ENCODE measurements around the gene ANKFY1.

ANKFY1 gene

GRCh38 chr17:4234401-4234800, 29.4 kb downstream of the ANKFY1 start:
- DNase-seq (ENCODE audit: low read depth) = no peak
- TF ChIP-seq CTCF (IDR thresholded peaks at IDR 0.05; ENCODE audit: control insufficient read depth, extremely low read depth, insufficient read depth) = no peak
- no peak overlapping the region for H3K4me3 ChIP-seq (ENCODE audit: low read depth, low read length)

GRCh38 chr17:4233668-4234258, 30.0 kb downstream of the ANKFY1 start:
- no peak overlapping the region for H3K4me3 ChIP-seq (ENCODE audit: low read depth, low read length)
- no peak for TF ChIP-seq CTCF (IDR thresholded peaks at IDR 0.05; ENCODE audit: control insufficient read depth, extremely low read depth, insufficient read depth)
- no peak for DNase-seq (ENCODE audit: low read depth)

GRCh38 chr17:4232168-4232813, 31.5 kb downstream of the ANKFY1 start:
- no peak for DNase-seq (ENCODE audit: low read depth)
- no peak for TF ChIP-seq CTCF (IDR thresholded peaks at IDR 0.05; ENCODE audit: control insufficient read depth, extremely low read depth, insufficient read depth)
- no peak overlapping the region for H3K4me3 ChIP-seq (ENCODE audit: low read depth, low read length)

GRCh38 chr17:4229627-4230541, 33.9 kb downstream of the ANKFY1 start:
- TF ChIP-seq CTCF (IDR thresholded peaks at IDR 0.05; ENCODE audit: control insufficient read depth, extremely low read depth, insufficient read depth) = no peak
- 0 out of 2 replicates have a peak overlapping the region, but pooled peaks have one; percentile 17 for H3K4me3 ChIP-seq (ENCODE audit: low read depth, low read length)
- peak; percentile 73 for DNase-seq (ENCODE audit: low read depth)

DNA sequence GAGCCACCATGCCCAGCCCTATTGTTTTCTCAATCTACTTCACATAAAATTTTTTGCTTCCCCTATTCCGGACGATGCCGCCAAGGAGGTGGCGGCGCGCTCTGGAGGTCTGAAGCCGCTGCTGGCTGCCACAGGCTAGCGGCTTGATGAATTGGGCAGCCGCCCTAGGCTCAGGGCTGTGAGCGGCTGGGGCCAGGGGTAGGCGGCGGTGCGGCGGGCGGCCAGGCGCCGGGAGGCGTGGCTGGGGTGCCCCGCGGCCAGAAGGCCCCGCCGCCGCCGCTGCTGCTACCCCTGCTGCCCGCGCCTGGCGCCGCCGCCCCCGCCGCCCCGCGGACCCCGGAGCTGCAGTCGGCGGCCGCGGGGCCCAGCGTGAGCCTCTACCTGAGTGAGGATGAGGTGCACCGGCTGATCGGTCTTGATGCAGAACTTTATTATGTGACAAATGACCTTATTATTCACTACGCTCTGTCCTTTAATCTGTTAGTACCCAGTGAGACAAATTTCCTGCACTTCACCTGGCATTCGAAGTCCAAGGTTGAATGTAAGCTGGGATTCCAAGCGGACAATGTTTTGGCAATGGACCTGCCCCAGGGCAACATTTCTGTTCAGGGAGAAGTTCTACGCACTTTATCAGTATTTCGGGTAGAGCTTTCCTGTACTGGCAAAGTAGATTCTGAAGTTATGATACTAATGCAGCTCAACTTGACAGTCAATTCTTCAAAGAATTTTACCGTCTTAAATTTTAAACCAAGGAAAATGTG, 41.7 kb downstream of the ANKFY1 start:
- no peak overlapping the region for H3K4me3 ChIP-seq (ENCODE audit: low read depth, low read length)
- no peak for TF ChIP-seq CTCF (IDR thresholded peaks at IDR 0.05; ENCODE audit: control insufficient read depth, extremely low read depth, insufficient read depth)
- no peak for DNase-seq (ENCODE audit: low read depth)

DNA sequence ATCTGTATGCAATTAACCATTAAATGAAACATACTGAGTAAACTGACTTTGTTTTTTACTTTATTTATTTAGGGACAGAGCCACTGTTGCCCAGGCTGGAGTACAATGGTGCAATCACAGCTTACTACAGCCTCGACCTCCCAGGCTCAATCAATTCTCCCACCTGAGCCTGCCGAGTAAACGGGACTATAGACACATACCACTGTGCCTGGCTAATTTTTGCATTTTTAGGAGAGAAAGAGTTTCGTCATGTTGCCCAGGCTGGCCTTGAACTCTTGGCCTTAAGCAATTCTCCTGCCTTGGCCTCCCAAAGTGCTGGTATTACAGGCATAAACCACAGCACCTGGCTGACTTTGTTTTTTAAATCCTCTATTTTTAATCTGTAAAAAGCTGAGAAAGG, 42.6 kb downstream of the ANKFY1 start:
- no peak for TF ChIP-seq CTCF (IDR thresholded peaks at IDR 0.05; ENCODE audit: control insufficient read depth, extremely low read depth, insufficient read depth)
- DNase-seq (ENCODE audit: low read depth) = no peak
- no peak overlapping the region for H3K4me3 ChIP-seq (ENCODE audit: low read depth, low read length)
